OCI-LY1 (cell line): ENCODE results near the gene PDE1C.

Experiments
- H2AFZ ChIP-seq: fragments of 200-600 bp; sonication (generic), shearing (Covaris generic); 2 replicates; pipeline ENCODE4 v1.6.0; 2014; ENCODE audit warnings: antibody characterized with exemption, mild to moderate bottlenecking, low read length
- H3F3A ChIP-seq: fragments of 200-600 bp; sonication (generic), shearing (Covaris generic); 2 replicates; pipeline ENCODE4 v1.6.0; 2014; ENCODE audit warnings: mild to moderate bottlenecking, antibody characterized with exemption, low read length, moderate library complexity; ENCODE audit not compliant: insufficient read depth
- H3K27ac ChIP-seq: fragments of 200-600 bp; sonication (generic); 2 replicates; pipeline ENCODE4 v1.5.1; 2014; ENCODE audit warnings: low read length, mixed run types, mild to moderate bottlenecking, low read depth; ENCODE audit not compliant: poor library complexity, severe bottlenecking
- H3K27me3 ChIP-seq: fragments of 200-600 bp; sonication (generic); 2 replicates; pipeline ENCODE4 v1.6.0; 2014; ENCODE audit warnings: antibody characterized with exemption, mild to moderate bottlenecking, low read length, moderate library complexity; ENCODE audit not compliant: insufficient read depth
- H3K36me3 ChIP-seq: fragments of 200-600 bp; sonication (generic); 2 replicates; pipeline ENCODE4 v1.6.1; 2014; ENCODE audit warnings: mild to moderate bottlenecking, antibody characterized with exemption, low read length, moderate library complexity, mixed read lengths; ENCODE audit not compliant: insufficient read depth
- H3K4me1 ChIP-seq: fragments of 200-600 bp; sonication (generic); 2 replicates; pipeline ENCODE4 v1.5.1; 2014; ENCODE audit warnings: mild to moderate bottlenecking, low read length, moderate library complexity; ENCODE audit not compliant: insufficient read depth, severe bottlenecking
- H3K4me2 ChIP-seq: fragments of 200-600 bp; sonication (generic), shearing (Covaris generic); 2 replicates; pipeline ENCODE4 v1.6.1; 2014; ENCODE audit warnings: low read length
- H3K4me3 ChIP-seq: fragments of 200-600 bp; sonication (generic); 2 replicates; pipeline ENCODE4 v1.5.1; 2014; ENCODE audit warnings: low read length, low read depth, mild to moderate bottlenecking, mixed read lengths; ENCODE audit not compliant: poor library complexity, severe bottlenecking
- H3K79me2 ChIP-seq: fragments of 200-600 bp; shearing (Covaris generic); 2 replicates; pipeline ENCODE4 v1.6.1; 2016; ENCODE audit warnings: mixed run types, low read length, mixed read lengths; ENCODE audit not compliant: insufficient read depth
- H3K9ac ChIP-seq: fragments of 200-600 bp; sonication (generic), shearing (Covaris generic); 2 replicates; pipeline ENCODE4 v1.6.1; 2014; ENCODE audit warnings: mild to moderate bottlenecking, low read length, mixed read lengths
- H3K9me2 ChIP-seq: fragments of 200-600 bp; sonication (generic), shearing (Covaris generic); 2 replicates; pipeline ENCODE4 v1.6.1; 2014; ENCODE audit warnings: low read depth, mild to moderate bottlenecking, low read length, mixed read lengths
- H3K9me3 ChIP-seq: fragments of 200-600 bp; shearing (Covaris generic); 2 replicates; pipeline ENCODE4 v1.6.1; 2014; ENCODE audit warnings: low read length, mixed read lengths
- H4K20me1 ChIP-seq: fragments of 200-600 bp; sonication (generic), shearing (Covaris generic); 2 replicates; pipeline ENCODE4 v1.6.0; 2016; ENCODE audit warnings: mild to moderate bottlenecking, low read length; ENCODE audit not compliant: insufficient read depth
- EZH2 ChIP-seq: fragments of 200-600 bp; sonication (generic), shearing (Covaris generic); IDR thresholded peaks from 2 replicates; pipeline ENCODE4 v1.8.0; 2017; ENCODE audit warnings: borderline replicate concordance, mixed run types, mild to moderate bottlenecking, antibody characterized with exemption, low read length, moderate library complexity, mixed read lengths
- TF ChIP-seq, protein P1 (sequence below): fragments of 200-600 bp; sonication (generic), shearing (Covaris generic); IDR thresholded peaks from 2 replicates; pipeline ENCODE4 v1.5.1; 2017; ENCODE audit warnings: mild to moderate bottlenecking, antibody characterized with exemption, low read length, moderate library complexity, mixed read lengths

The PDE1C gene

DNA sequence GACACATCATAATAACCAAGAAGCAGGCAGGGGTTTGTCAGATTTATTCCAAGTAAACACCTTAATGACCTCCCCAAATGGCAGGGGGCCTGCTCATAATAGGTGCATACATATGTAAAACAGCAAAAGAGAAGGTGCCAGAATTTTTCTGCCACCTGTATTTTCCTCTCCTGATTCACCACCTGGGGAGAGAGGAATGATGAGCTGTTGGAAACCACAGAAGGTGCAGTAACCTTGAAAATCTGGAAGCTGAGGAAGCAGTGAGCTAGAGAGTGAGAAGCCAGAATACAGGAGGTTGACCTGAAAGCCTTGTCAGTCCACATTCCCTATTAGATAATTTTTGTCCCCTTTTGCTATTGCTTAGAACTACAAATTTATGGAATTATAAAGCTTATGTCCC lies 46.2 kb upstream of the PDE1C start:
- Histone ChIP-seq H3K9me2 (no peaks in the 10 kb centered on the region; the same call in 1 of the 2 replicates), H3F3A (no peaks in the 10 kb centered on the region), H3K9me3 (peaks cover 2% of the 10 kb centered on the region; the same call in 1 of the 2 replicates), H3K4me1 (no peaks in the 10 kb centered on the region), H3K36me3 (no peaks in the 10 kb centered on the region), H3K27ac (no peak overlapping the region), H3K27me3 (no peaks in the 10 kb centered on the region), H3K9ac (no peak overlapping the region), H3K79me2 (no peaks in the 10 kb centered on the region), H3K4me2 (no peak overlapping the region), H4K20me1 (no peaks in the 10 kb centered on the region), H3K4me3 (no peak overlapping the region), H2AFZ (no peak overlapping the region)
- TF ChIP-seq, protein P1, sequence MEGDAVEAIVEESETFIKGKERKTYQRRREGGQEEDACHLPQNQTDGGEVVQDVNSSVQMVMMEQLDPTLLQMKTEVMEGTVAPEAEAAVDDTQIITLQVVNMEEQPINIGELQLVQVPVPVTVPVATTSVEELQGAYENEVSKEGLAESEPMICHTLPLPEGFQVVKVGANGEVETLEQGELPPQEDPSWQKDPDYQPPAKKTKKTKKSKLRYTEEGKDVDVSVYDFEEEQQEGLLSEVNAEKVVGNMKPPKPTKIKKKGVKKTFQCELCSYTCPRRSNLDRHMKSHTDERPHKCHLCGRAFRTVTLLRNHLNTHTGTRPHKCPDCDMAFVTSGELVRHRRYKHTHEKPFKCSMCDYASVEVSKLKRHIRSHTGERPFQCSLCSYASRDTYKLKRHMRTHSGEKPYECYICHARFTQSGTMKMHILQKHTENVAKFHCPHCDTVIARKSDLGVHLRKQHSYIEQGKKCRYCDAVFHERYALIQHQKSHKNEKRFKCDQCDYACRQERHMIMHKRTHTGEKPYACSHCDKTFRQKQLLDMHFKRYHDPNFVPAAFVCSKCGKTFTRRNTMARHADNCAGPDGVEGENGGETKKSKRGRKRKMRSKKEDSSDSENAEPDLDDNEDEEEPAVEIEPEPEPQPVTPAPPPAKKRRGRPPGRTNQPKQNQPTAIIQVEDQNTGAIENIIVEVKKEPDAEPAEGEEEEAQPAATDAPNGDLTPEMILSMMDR: no peak
- no peak for TF ChIP-seq EZH2

DNA sequence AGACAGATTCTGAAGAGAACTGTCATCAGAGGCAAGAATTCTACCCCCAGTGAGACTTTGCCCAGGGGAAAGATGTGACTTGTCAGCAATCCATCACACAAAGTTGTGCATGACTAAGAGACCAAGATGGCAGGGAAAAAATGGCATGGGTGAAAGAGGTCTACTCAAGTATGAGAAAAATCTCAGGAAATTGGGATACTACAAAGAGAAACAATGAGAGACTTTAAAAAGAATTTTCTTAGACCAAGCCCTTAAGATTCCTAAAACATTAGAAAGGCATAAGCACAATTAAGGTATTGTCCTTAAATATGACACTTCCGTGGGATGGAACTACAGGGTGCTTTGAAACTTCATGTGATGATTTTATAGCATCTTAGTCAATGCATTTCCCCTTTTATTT lies 45.6 kb upstream of the PDE1C start:
- H3K27ac ChIP-seq: no peak overlapping the region

DNA sequence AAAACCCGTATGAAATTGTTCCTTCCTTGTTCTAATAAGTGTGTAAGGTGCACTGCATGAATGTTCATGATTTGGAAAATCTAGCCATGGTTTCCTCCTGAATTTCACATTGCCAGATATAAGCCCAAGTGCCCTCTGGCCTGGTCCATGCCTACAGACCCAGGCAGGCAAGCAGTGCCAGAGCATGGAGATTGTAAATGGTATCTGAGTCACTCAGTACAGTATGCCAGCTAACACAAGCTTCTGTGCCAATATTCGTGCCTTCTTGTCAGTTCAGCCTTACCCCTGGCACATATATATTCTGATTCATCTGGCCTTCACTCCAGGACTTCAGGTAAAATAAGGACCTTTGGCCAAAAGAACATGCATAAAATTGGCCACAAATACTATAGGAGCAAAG lies 38.4 kb upstream of the PDE1C start:
- no peaks in the 10 kb centered on the region; the same call in 1 of the 2 replicates for H3K9me3 ChIP-seq
- H3K9me2 ChIP-seq: no peaks in the 10 kb centered on the region; the same call in 1 of the 2 replicates
- no peak for TF ChIP-seq EZH2
- TF ChIP-seq, protein P1: no peak
- no peaks in the 10 kb centered on the region for H3K36me3 ChIP-seq
- no peaks in the 10 kb centered on the region for H3F3A ChIP-seq
- H3K4me1 ChIP-seq: no peaks in the 10 kb centered on the region
- no peak overlapping the region for H3K9ac ChIP-seq
- H3K27me3 ChIP-seq: no peaks in the 10 kb centered on the region
- no peak overlapping the region for H3K27ac ChIP-seq
- H3K4me3 ChIP-seq: no peak overlapping the region
- H2AFZ ChIP-seq: no peak overlapping the region
- no peaks in the 10 kb centered on the region for H4K20me1 ChIP-seq
- no peaks in the 10 kb centered on the region for H3K79me2 ChIP-seq
- no peak overlapping the region for H3K4me2 ChIP-seq

More for the DNA sequence above, 45.6 kb upstream of the PDE1C start:
- H3K79me2 ChIP-seq: no peaks in the 10 kb centered on the region
- H3K4me1 ChIP-seq: no peaks in the 10 kb centered on the region
- no peaks in the 10 kb centered on the region for H4K20me1 ChIP-seq
- no peak overlapping the region for H3K9ac ChIP-seq
- H3K9me2 ChIP-seq: no peaks in the 10 kb centered on the region; the same call in 1 of the 2 replicates
- no peaks in the 10 kb centered on the region for H3K36me3 ChIP-seq
- H3K4me3 ChIP-seq: no peak overlapping the region
- H3K9me3 ChIP-seq: peaks cover 2% of the 10 kb centered on the region; the same call in 1 of the 2 replicates
- H3F3A ChIP-seq: no peaks in the 10 kb centered on the region
- TF ChIP-seq, protein P1: no peak
- no peak for TF ChIP-seq EZH2
- H3K4me2 ChIP-seq: no peak overlapping the region
- H2AFZ ChIP-seq: no peak overlapping the region
- no peaks in the 10 kb centered on the region for H3K27me3 ChIP-seq
